ENCODE data around the gene BBS2. TPM values are rescaled to one million over a fixed set of nuclear protein-coding genes. Genes with fewer than 3 reads are reported as not detected.

The BBS2 gene
- total and polyA plus RNA-seq, 2 of the 13 experiments (the other 11 are each of a cell fraction or from before 2014, with no cell fraction given): 59.7 to 68.3 TPM

DNA sequence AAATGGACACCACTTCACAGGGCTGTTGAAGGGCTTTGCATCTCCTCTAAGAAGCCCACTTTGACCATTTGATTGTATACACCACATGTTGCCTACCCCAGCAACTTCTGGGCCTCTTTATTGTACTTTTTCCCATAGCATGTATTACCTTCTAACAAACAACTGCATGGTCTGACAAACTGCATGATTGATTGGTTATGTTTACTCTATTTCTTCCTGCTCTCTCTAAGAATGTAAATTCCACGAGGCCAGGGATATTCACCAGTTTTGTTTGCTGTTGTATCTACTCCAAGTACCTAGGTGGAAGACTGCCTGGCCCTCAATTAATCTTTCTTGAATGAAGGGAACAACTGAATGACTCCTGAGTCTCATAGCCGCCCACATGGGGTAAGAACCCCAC lies 22.2 kb upstream of the BBS2 start (continued):
- TF ChIP-seq SKIL (CRISPR knock-in tag; IDR thresholded peaks at IDR 0.05; ENCODE audit: borderline replicate concordance): no peak
- TF ChIP-seq MEIS2 (CRISPR knock-in tag; IDR thresholded peaks at IDR 0.05): peak; percentile 43; the same call in 1 of the 2 replicates
- TF ChIP-seq KAT2B (IDR thresholded peaks at IDR 0.05; ENCODE audit: borderline replicate concordance, low read depth, low read length): no peak
- no peak for TF ChIP-seq SAFB2 (CRISPR knock-in tag; IDR thresholded peaks at IDR 0.05; ENCODE audit: borderline replicate concordance, low read depth)
- TF ChIP-seq SMAD1 (CRISPR knock-in tag; IDR thresholded peaks at IDR 0.05; ENCODE audit: borderline replicate concordance, low read depth): no peak
- TF ChIP-seq BCL6 (CRISPR knock-in tag; IDR thresholded peaks at IDR 0.05): peak; percentile 96
- no peak for TF ChIP-seq ZNF20 (CRISPR knock-in tag; IDR thresholded peaks at IDR 0.05)
- TF ChIP-seq SP5 (CRISPR knock-in tag; IDR thresholded peaks at IDR 0.05; ENCODE audit: borderline replicate concordance, low read depth): no peak
- TF ChIP-seq BCLAF1 (IDR thresholded peaks at IDR 0.05): no peak
- peak; percentile 72; the same call in 1 of the 2 replicates for TF ChIP-seq MEIS1 (CRISPR knock-in tag; IDR thresholded peaks at IDR 0.05; ENCODE audit: borderline replicate concordance)
- TF ChIP-seq SOX13 (IDR thresholded peaks at IDR 0.05): no peak
- peak in 1 of 2 experiments; percentile 17; a peak in 1 of 4 replicates for TF ChIP-seq SOX13 (CRISPR knock-in tag; conservative IDR thresholded peaks at IDR 0.05 in 1 of 2, IDR thresholded peaks at IDR 0.05 in 1 of 2)
- TF ChIP-seq SP4 (CRISPR knock-in tag; IDR thresholded peaks at IDR 0.05): no peak
- TF ChIP-seq ZNF790 (CRISPR knock-in tag; IDR thresholded peaks at IDR 0.05; ENCODE audit: borderline replicate concordance): no peak
- no peak for TF ChIP-seq HNF4A (CRISPR knock-in tag; IDR thresholded peaks at IDR 0.05)
- TF ChIP-seq, protein P1, sequence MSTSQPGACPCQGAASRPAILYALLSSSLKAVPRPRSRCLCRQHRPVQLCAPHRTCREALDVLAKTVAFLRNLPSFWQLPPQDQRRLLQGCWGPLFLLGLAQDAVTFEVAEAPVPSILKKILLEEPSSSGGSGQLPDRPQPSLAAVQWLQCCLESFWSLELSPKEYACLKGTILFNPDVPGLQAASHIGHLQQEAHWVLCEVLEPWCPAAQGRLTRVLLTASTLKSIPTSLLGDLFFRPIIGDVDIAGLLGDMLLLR (CRISPR knock-in tag; IDR thresholded peaks at IDR 0.05): no peak
- no peak for TF ChIP-seq NCOR1 (IDR thresholded peaks at IDR 0.05; ENCODE audit: borderline replicate concordance, low read length)
- TF ChIP-seq, protein P2, sequence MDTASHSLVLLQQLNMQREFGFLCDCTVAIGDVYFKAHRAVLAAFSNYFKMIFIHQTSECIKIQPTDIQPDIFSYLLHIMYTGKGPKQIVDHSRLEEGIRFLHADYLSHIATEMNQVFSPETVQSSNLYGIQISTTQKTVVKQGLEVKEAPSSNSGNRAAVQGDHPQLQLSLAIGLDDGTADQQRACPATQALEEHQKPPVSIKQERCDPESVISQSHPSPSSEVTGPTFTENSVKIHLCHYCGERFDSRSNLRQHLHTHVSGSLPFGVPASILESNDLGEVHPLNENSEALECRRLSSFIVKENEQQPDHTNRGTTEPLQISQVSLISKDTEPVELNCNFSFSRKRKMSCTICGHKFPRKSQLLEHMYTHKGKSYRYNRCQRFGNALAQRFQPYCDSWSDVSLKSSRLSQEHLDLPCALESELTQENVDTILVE (CRISPR knock-in tag; IDR thresholded peaks at IDR 0.05): no peak
- no peak for TF ChIP-seq MBNL3 (CRISPR knock-in tag; conservative IDR thresholded peaks at IDR 0.05)
- TF ChIP-seq, protein P3, sequence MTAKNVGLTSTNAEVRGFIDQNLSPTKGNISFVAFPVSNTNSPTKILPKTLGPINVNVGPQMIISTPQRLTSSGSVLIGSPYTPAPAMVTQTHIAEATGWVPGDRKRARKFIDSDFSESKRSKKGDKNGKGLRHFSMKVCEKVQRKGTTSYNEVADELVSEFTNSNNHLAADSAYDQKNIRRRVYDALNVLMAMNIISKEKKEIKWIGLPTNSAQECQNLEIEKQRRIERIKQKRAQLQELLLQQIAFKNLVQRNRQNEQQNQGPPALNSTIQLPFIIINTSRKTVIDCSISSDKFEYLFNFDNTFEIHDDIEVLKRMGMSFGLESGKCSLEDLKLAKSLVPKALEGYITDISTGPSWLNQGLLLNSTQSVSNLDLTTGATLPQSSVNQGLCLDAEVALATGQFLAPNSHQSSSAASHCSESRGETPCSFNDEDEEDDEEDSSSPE (CRISPR knock-in tag; IDR thresholded peaks at IDR 0.05): no peak
- TF ChIP-seq FOXP1 (IDR thresholded peaks at IDR 0.05): no peak
- peak; percentile 71 for TF ChIP-seq FOXP1 (CRISPR knock-in tag; IDR thresholded peaks at IDR 0.05)
- no peak for TF ChIP-seq CENPX (CRISPR knock-in tag; IDR thresholded peaks at IDR 0.05)
- peak; percentile 53; the same call in 1 of the 2 replicates for TF ChIP-seq ELF3 (CRISPR knock-in tag; IDR thresholded peaks at IDR 0.05)

Data from HepG2 (cell line).